Thyroid gland (tissue), 4 donors: ENCODE data around the gene EXT2.

ENCODE experiments used
- POLR2A ChIP-seq, 2 donors: fragments of 450-650 bp; IDR thresholded peaks; one replicate each; pipeline ENCODE4 v1.6.1; 2017; ENCODE audit warnings: antibody characterized with exemption in 2 of 2, mild to moderate bottlenecking in 2 of 2, moderate library complexity in 1 of 2
- TF ChIP-seq, protein P1 (sequence below), 6 experiments: fragments of 200-600 bp in 3 of 6; fragments of 450-650 bp in 3 of 6; sonication (generic) in 3 of 6; IDR thresholded peaks; one replicate each; pipeline ENCODE4 v1.5.1; 2016 to 2019; ENCODE audit warnings: antibody characterized with exemption in 6 of 6, mild to moderate bottlenecking in 2 of 6, inconsistent platforms in 1 of 6, moderate library complexity in 1 of 6

DNA sequence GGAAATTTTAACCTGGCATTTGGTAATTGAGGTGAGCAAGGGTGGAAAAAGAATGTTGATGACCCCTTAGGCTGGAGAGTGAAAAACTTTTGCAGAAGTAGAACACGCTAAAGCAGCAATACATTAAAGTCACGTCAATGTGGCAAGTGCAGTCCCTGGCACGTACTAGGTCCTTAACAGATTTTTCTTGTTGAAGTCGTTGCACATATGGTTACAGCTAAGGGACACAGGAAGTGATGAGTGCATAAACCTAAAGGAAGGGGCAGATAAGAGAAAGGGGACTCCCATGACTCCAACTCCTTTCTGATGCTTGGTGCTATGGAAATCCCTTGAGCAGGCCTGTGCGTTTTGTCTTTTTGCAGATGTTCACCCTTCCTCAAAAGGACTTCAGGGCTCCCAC is 28.2 kb upstream of the EXT2 start:
- TF ChIP-seq, protein P1, sequence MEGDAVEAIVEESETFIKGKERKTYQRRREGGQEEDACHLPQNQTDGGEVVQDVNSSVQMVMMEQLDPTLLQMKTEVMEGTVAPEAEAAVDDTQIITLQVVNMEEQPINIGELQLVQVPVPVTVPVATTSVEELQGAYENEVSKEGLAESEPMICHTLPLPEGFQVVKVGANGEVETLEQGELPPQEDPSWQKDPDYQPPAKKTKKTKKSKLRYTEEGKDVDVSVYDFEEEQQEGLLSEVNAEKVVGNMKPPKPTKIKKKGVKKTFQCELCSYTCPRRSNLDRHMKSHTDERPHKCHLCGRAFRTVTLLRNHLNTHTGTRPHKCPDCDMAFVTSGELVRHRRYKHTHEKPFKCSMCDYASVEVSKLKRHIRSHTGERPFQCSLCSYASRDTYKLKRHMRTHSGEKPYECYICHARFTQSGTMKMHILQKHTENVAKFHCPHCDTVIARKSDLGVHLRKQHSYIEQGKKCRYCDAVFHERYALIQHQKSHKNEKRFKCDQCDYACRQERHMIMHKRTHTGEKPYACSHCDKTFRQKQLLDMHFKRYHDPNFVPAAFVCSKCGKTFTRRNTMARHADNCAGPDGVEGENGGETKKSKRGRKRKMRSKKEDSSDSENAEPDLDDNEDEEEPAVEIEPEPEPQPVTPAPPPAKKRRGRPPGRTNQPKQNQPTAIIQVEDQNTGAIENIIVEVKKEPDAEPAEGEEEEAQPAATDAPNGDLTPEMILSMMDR (IDR thresholded peaks at IDR 0.05): no peak
- TF ChIP-seq POLR2A (IDR thresholded peaks at IDR 0.05): no peak
